ENCODE data around the gene SLC66A1.
A peak's percentile ranks its signal among the peaks of the same experiment; 100 is the strongest.

Gene SLC66A1

GRCh38 chr1:19325958-19326747 is 14.0 kb downstream of the SLC66A1 start:
- no peak for DNase-seq (ENCODE audit: low read depth)

DNA sequence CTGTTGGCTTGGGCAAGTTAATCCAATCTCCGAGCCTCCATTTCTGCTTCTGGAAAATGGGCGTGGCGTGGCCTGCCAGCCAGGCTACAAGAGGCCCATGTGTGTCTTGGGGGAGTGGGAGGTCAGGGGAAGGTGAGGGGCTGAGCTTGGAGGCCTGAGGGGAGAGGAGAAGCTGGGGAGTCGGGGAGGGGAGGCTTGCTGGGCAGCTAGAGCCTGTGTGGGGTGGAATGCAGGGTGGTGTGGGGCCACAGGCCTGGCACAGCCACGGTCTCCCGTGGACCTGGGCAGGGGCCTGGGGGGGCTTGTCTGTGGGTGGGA is 14.6 kb downstream of the SLC66A1 start:
- DNase-seq (ENCODE audit: low read depth) = no peak

DNA sequence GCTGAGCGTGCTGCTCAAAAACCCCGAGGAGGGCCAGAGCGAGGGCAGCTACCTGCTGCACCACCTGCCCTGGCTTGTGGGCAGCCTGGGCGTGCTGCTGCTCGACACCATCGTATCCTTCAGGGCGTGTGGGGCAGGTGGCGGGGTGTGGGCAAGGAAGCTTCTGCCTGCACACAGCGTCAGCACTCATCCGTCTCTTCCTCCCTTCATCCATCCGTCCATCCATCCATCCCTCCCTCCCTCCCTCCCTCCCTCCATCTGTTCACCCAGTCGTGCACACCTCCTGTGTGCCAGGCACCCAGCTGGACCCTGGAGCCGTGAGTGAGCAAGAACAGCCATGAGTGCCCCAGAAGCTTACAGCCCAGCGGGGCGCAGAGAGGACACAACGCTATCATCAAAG is 15.2 kb downstream of the SLC66A1 start:
- DNase-seq (ENCODE audit: low read depth) = no peak

GRCh38 chr1:19327736-19328135 is 15.6 kb downstream of the SLC66A1 start:
- no peak for DNase-seq (ENCODE audit: low read depth)

GRCh38 chr1:19328486-19328885 is 16.4 kb downstream of the SLC66A1 start:
- no peak for DNase-seq (ENCODE audit: low read depth)

GRCh38 chr1:19329188-19329587 is 17.1 kb downstream of the SLC66A1 start:
- no peak for DNase-seq (ENCODE audit: low read depth)

- no peak for DNase-seq (ENCODE audit: low read depth)
Observed at GRCh38 chr1:19329611-19330010, 17.5 kb downstream of the SLC66A1 start.

- no peak for DNase-seq (ENCODE audit: low read depth)
Observed at GRCh38 chr1:19330449-19331135, 18.5 kb downstream of the SLC66A1 start.

DNA sequence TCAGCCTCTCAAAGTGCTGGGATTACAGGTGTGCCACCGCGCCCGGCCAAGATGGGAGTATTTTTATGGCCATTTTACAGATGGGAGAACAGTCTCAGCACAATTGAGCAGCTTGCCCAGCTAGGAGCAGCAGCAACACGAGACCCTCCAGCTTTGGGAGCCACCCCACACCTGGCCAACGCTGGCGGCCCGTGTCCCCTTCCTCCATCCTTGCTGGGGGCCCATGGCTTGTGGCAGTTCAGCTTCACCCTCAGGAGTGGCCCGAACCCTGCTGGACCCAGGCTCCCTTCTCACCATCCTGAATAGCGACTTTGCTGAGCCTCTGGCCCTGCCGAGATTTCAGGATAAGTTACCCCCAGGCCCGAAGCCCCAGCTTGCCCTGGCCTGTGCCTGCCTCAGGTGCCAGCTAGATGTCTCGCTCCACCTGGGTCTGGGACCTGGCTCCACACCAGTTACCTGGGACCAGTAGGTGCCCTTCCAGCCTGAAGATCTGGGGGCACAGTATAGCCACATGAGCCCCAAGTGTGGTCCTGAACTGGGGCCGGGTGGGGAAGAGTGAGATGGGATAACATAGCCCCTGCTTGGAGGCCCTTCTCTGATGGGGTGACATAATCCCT is 19.2 kb downstream of the SLC66A1 start:
- no peak for DNase-seq (ENCODE audit: low read depth)

DNA sequence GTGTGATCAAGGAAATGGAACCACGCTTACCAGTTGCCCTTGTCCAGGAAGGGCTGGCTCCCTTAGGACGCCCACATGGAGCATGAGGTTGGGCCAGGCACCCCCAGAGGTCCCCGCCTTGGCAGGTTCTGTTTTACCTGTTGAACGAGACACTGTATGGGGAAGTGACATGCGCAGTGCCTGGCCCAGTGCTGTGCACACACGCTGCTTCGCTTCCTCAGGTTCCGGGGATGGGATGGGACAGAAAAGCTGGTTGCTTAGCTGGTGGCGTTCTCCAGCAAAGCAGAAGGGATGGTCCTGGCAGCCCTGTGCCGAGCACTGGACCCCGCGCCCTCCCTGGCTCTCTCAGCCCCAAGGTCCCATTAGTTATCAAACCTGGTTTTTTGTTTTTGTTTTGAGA is 20.7 kb downstream of the SLC66A1 start:
- DNase-seq (ENCODE audit: low read depth) = no peak

GRCh38 chr1:19333587-19334354 is 21.6 kb downstream of the SLC66A1 start:
- no peak for DNase-seq (ENCODE audit: low read depth)

GRCh38 chr1:19336543-19336942 is 24.4 kb downstream of the SLC66A1 start:
- no peak for DNase-seq (ENCODE audit: low read depth)

GRCh38 chr1:19337289-19337688 is 25.2 kb downstream of the SLC66A1 start:
- no peak for DNase-seq (ENCODE audit: low read depth)

DNA sequence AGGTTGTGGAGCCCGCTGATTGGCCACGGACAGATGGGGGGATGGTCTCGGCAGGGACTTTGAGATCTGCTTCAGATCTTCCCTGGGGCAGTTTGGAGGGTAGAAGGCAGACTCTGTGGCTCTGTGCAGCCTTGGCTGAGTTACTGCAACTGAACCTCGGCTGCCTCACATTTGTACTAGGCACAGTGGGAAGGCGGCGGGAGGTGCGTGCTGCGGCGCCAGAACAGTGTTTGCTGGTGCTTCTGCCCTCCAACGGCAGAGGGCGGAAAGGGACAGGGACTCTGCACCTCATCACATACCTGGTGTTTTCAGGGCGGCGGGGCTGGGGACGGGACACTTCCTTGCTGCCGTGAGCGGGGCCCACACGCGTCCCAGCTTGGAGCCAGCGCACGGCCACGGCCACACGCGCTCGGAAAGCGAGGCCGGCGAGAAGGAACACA is 26.2 kb downstream of the SLC66A1 start:
- DNase-seq (ENCODE audit: low read depth) = no peak

- no peak for DNase-seq (ENCODE audit: low read depth)
Observed at GRCh38 chr1:19339214-19339861, 27.2 kb downstream of the SLC66A1 start.

- DNase-seq (ENCODE audit: low read depth) = no peak
Observed at GRCh38 chr1:19340387-19340937, 28.3 kb downstream of the SLC66A1 start.

DNA sequence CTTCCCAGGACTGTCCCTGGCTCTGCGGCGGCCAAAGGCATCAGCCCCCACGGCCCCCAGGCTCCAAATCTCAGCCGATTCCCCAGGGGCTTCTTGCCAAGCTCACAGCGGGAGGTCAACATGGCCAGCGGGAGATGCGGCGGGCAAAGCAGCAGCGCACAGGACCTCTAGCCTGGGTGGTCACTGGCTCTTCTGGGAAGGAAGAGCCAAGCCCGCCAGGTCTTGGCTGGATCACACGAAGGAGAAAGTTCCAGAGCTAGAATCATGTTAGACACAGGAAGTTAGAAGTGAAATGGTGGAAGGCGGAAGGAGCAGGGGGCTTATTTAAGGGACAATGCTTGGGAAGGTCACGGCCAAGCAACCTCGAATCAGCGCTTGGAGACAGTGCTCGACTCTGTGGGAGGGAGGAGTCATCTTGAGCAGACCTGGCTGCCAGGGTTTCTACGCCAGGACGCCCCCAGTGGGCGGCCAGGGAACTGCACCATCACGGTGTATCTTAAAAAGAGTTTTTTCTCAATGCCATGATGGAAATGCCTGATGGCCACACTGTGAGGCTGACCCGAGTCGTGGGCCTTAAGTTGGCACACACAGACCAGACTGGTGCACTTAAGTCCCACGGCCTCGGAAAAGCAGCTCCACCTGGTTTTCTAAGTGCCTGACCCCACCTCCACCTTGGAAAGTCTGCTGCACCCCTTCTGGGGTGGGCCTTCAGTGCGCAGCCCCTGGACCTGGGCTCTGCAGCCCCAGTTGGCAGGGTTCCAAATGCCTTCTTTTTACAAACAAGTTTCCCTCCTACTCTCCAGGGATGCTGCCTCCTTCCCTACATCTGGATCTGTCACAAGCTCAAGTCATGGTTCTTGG is 29.3 kb downstream of the SLC66A1 start:
- DNase-seq (ENCODE audit: low read depth) = peak; percentile 50

GRCh38 chr1:19342062-19342750 is 30.1 kb downstream of the SLC66A1 start:
- no peak for DNase-seq (ENCODE audit: low read depth)

GRCh38 chr1:19342894-19343616 is 30.9 kb downstream of the SLC66A1 start:
- DNase-seq (ENCODE audit: low read depth) = no peak
